ENCODE results near the gene SEPTIN11. TPM values are rescaled to one million over a fixed set of nuclear protein-coding genes. Genes with fewer than 3 reads are reported as not detected.

SEPTIN11 gene
- total RNA-seq, 1 experiment from 2014 or later: 77.3 TPM

DNA sequence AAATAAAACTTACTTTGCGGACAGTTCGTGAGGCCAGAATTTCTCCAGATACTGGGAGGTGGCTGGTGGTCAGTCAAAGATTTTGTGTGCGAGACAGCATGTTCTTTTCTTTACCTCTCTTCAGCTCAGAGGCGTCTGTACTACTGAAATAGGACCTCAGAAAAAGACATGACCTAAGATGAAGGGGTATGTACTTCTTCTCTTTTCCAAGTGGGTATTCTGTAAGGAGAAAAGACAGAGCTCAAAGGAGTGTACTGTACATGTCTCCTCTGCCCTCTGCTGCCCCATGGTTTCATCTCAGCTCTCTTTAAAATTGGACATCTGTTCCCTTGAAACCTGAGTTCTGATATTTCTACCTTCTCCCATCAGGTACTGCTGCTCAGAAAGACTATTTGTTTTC, 38.1 kb downstream of the SEPTIN11 start:
- Histone ChIP-seq H3K79me1 (ENCODE audit: insufficient read depth, low read depth, low read length, poor library complexity, severe bottlenecking) (no peaks in the 10 kb centered on the region), H4K5ac (ENCODE audit: insufficient read length, low read depth, low read length) (no peak overlapping the region), H3K9me3 (ENCODE audit: control insufficient read depth, low read depth, low read length) (no peaks in the 10 kb centered on the region), H3K9ac (ENCODE audit: extremely low read depth, insufficient read length, low read length) (no peak overlapping the region), H2BK120ac (ENCODE audit: low read depth, low read length, poor library complexity, severe bottlenecking) (no peak overlapping the region), H4K8ac (replicated peaks; ENCODE audit: insufficient read length, low read depth, low read length) (no peak overlapping the region), H2AK5ac (ENCODE audit: insufficient read length, low read length) (no peak overlapping the region), H2AFZ (ENCODE audit: low read length) (no peak overlapping the region), H4K91ac (ENCODE audit: insufficient read length, low read depth, low read length) (no peak overlapping the region), H3K18ac (ENCODE audit: insufficient read length, low read depth, low read length) (no peak overlapping the region), H3K4me2 (ENCODE audit: insufficient read depth, insufficient read length, low read length) (no peak overlapping the region), H3K23ac (ENCODE audit: insufficient read length, low read depth, low read length) (no peak overlapping the region), H3K27me3 (ENCODE audit: insufficient read depth, low read length) (no peaks in the 10 kb centered on the region), H4K20me1 (ENCODE audit: control insufficient read depth, insufficient read depth, insufficient read length) (no peaks in the 10 kb centered on the region), H3K23me2 (ENCODE audit: insufficient read length, low read depth, low read length, poor library complexity, severe bottlenecking) (no peaks in the 10 kb centered on the region), H3K27ac (ENCODE audit: insufficient read length, low read depth, low read length) (no peak overlapping the region), H3K14ac (ENCODE audit: insufficient read depth, low read length) (no peak overlapping the region), H3K4me1 (ENCODE audit: insufficient read depth, low read length) (peaks cover 13% of the 10 kb centered on the region), H3K79me2 (ENCODE audit: insufficient read depth, low read length) (peaks cover 4% of the 10 kb centered on the region; the same call in 1 of the 2 replicates), H2BK20ac (ENCODE audit: low read depth, low read length, poor library complexity, severe bottlenecking) (no peak overlapping the region), H2BK5ac (ENCODE audit: insufficient read length, low read length) (no peak overlapping the region), H3K56ac (ENCODE audit: insufficient read length, low read depth, low read length) (no peak overlapping the region), H2BK12ac (ENCODE audit: insufficient read length, low read depth, low read length) (no peak overlapping the region), H3T11ph (ENCODE audit: low read length) (no peak overlapping the region), H2BK15ac (ENCODE audit: low read depth, low read length) (no peak overlapping the region), H3K4ac (ENCODE audit: low read depth, low read length) (no peak overlapping the region)
- no peak for DNase-seq
- no peaks in the 10 kb centered on the region for H3K27me3 Mint-ChIP-seq (ENCODE audit: low read depth)
- peaks cover 0 to 7% of the 10 kb centered on the region in 2 experiments; a peak in 2 of 5 replicates for H3K9me3 Mint-ChIP-seq
- TF ChIP-seq, protein P1, sequence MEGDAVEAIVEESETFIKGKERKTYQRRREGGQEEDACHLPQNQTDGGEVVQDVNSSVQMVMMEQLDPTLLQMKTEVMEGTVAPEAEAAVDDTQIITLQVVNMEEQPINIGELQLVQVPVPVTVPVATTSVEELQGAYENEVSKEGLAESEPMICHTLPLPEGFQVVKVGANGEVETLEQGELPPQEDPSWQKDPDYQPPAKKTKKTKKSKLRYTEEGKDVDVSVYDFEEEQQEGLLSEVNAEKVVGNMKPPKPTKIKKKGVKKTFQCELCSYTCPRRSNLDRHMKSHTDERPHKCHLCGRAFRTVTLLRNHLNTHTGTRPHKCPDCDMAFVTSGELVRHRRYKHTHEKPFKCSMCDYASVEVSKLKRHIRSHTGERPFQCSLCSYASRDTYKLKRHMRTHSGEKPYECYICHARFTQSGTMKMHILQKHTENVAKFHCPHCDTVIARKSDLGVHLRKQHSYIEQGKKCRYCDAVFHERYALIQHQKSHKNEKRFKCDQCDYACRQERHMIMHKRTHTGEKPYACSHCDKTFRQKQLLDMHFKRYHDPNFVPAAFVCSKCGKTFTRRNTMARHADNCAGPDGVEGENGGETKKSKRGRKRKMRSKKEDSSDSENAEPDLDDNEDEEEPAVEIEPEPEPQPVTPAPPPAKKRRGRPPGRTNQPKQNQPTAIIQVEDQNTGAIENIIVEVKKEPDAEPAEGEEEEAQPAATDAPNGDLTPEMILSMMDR (conservative IDR thresholded peaks at IDR 0.05): no peak
- no peak overlapping the region for H3K27ac Mint-ChIP-seq
- no CpG with 5 or more reads among the region's 4 CpGs for WGBS (ENCODE audit: extremely low coverage, insufficient read length, low lambda C conversion rate)
- no peak overlapping the region for H3K4me3 Mint-ChIP-seq
- H3K36me3 Mint-ChIP-seq (ENCODE audit: insufficient read depth in 1 of 3, low read depth in 3 of 3): peaks cover 7 to 9% (median 9%) of the 10 kb centered on the region in 3 experiments; a peak in 6 of 7 replicates
- peaks cover 41 to 52% of the 10 kb centered on the region in 2 experiments for H3K4me1 Mint-ChIP-seq

Measured in H9 (cell line).